Gastrocnemius medialis (tissue), 4 donors: ENCODE results near the gene CMC1. TPM values are rescaled to one million over a fixed set of nuclear protein-coding genes. Genes with fewer than 3 reads are reported as not detected.
A peak's percentile ranks its signal among the peaks of the same experiment; 100 is the strongest.

ENCODE experiments used
- ATAC-seq, 2 donors: fragments of 150-250 bp; one replicate each; pipeline ENCODE4 v1.9.1; 2016
- DNase-seq, 2 donors: peaks; one replicate each; pipeline ENCODE4 v3.0.0-alpha.2; 2019
- H3K27ac ChIP-seq, 4 donors: fragments of 200-600 bp; sonication (generic); 1 replicate in 1 of 4; 2 replicates in 3 of 4; pipeline ENCODE4 v1.5.1; 2016 to 2018; ENCODE audit warnings: mild to moderate bottlenecking in 2 of 4, moderate library complexity in 1 of 4
- H3K27me3 ChIP-seq, 3 donors: fragments of 200-600 bp; sonication (generic) in 2 of 3; 1 replicate in 1 of 3; 2 replicates in 2 of 3; pipeline versions ENCODE4 v1.5.1 to v1.6.0; 2016 to 2019; ENCODE audit warnings: mild to moderate bottlenecking in 1 of 3, moderate library complexity in 1 of 3
- H3K36me3 ChIP-seq, 2 donors: fragments of 200-600 bp; sonication (generic) in 1 of 2; one replicate each; pipeline ENCODE4 v1.5.1; 2017 to 2018
- H3K4me1 ChIP-seq, 2 donors: fragments of 200-600 bp; sonication (generic) in 1 of 2; one replicate each; pipeline ENCODE4 v1.5.1; 2016 to 2017; ENCODE audit warnings: mild to moderate bottlenecking in 2 of 2
- H3K4me3 ChIP-seq, 4 donors: fragments of 200-600 bp; sonication (generic) in 3 of 4; 1 replicate in 1 of 4; 2 replicates in 3 of 4; pipeline ENCODE4 v1.5.1; 2016 to 2019; ENCODE audit warnings: mild to moderate bottlenecking in 2 of 4
- H3K9me3 ChIP-seq, 3 donors: fragments of 200-600 bp; sonication (generic) in 2 of 3; 1 replicate in 1 of 3; 2 replicates in 2 of 3; pipeline ENCODE4 v1.5.1; 2016 to 2019
- POLR2A ChIP-seq, 2 donors: fragments of 450-650 bp; IDR thresholded peaks; one replicate each; pipeline ENCODE4 v1.6.1; 2017; ENCODE audit warnings: antibody characterized with exemption in 2 of 2, mild to moderate bottlenecking in 2 of 2, moderate library complexity in 2 of 2
- in situ Hi-C, 4 donors: fragments of 200-750 bp; cut with MboI; loops; one replicate each; pipeline versions ENCODE4 v1.15.0 to v1.8.0; 2017; ENCODE audit warnings: low sequenced_read_pairs in 4 of 4
- intact Hi-C: fragments of 100-400 bp; cut with DNase I; formaldehyde crosslinking; loops from one replicate; pipeline ENCODE4 v1.15.1; 2023; ENCODE audit warnings: low total_unique reads
- total RNA-seq, 4 donors: library from RNA; depleted of rRNA; stranded (reverse); fragments of >200 nt; gene quantifications; one replicate each; pipeline versions ENCODE4 v1.1.0 to v1.2.3, GENCODE V29; 2016
- TF ChIP-seq, protein P1 (sequence below), 5 experiments: fragments of 450-650 bp in 3 of 5; fragments of 200-600 bp in 2 of 5; sonication (generic) in 2 of 5; IDR thresholded peaks in 4 of 5; conservative IDR thresholded peaks in 1 of 5; 1 replicate in 4 of 5; 2 replicates in 1 of 5; pipeline ENCODE4 v1.5.1; 2016 to 2019; ENCODE audit warnings: antibody characterized with exemption in 5 of 5, mild to moderate bottlenecking in 3 of 5, moderate library complexity in 3 of 5

The CMC1 gene
- total RNA-seq, 4 donors from 2014 or later = 2.7 to 27.6 (median 18.4) TPM

DNA sequence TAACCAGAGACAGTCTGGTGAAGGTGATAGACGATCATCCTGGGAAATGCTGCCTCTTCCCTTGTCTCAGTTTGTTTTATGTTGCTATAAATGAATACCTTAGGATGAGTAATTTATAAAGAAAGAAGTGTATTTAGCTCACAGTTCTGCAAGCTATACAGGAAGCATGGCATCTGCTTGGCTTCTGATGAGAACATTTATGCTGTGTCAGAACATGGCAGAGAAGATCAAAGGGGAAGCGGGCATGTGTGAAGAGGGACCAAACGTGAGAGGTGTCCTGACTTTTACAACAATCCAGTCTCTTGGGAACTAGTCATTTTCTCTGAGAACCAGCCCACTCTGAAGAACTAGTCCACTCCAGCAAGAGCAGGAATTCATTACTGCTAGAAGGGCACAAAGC, 9.6 kb downstream of the CMC1 start:
- intact Hi-C loops = no loop called here
- no peak for ATAC-seq
- Histone ChIP-seq H3K27me3 (no peaks in the 10 kb centered on the region), H3K36me3 (no peaks in the 10 kb centered on the region), H3K4me3 (no peak overlapping the region), H3K4me1 (peaks cover 8 to 9% of the 10 kb centered on the region in 2 donors), H3K27ac (no peak overlapping the region), H3K9me3 (no peaks in the 10 kb centered on the region)
- in situ Hi-C loops = loop anchor here in 1 of 4 donors (25.0 kb wide), 1 partner anchor 539 kb away; the partner anchor contains the start of gene EOMES
- TF ChIP-seq, protein P1, sequence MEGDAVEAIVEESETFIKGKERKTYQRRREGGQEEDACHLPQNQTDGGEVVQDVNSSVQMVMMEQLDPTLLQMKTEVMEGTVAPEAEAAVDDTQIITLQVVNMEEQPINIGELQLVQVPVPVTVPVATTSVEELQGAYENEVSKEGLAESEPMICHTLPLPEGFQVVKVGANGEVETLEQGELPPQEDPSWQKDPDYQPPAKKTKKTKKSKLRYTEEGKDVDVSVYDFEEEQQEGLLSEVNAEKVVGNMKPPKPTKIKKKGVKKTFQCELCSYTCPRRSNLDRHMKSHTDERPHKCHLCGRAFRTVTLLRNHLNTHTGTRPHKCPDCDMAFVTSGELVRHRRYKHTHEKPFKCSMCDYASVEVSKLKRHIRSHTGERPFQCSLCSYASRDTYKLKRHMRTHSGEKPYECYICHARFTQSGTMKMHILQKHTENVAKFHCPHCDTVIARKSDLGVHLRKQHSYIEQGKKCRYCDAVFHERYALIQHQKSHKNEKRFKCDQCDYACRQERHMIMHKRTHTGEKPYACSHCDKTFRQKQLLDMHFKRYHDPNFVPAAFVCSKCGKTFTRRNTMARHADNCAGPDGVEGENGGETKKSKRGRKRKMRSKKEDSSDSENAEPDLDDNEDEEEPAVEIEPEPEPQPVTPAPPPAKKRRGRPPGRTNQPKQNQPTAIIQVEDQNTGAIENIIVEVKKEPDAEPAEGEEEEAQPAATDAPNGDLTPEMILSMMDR (IDR thresholded peaks at IDR 0.05 in 4 of 5, conservative IDR thresholded peaks at IDR 0.05 in 1 of 5) = no peak
- no peak for TF ChIP-seq POLR2A (IDR thresholded peaks at IDR 0.05)
- no peak for DNase-seq

DNA sequence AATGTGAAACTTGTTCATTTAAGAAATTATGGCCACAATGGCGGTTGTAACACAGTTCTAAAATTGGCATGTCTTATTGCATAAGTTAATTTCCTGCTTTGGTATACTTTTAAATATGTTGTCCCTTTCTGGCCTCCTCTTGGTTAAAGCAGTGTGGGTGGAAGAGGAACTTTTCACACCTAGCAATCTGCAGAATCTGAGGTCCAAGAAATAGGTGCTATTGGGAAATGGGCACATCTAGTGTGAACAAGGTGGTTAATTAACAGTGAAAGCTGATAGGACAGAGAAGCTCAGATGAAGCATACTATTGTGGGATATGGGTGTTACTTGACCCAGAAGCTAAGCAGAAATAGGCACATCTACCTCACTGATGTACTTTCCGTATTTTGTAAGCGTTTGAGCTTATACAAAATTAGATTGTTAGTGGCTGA, 10.6 kb downstream of the CMC1 start:
- H3K27me3 ChIP-seq = no peaks in the 10 kb centered on the region
- in situ Hi-C loops = loop anchor here in 1 of 4 donors (25.0 kb wide), 1 partner anchor 540 kb away; the partner anchor contains the start of gene EOMES
- no peaks in the 10 kb centered on the region for H3K9me3 ChIP-seq
- H3K4me3 ChIP-seq = no peak overlapping the region
- H3K27ac ChIP-seq = no peak overlapping the region
- ATAC-seq (peak in 1 of 2 donors; percentile 21), DNase-seq (no peak)
- intact Hi-C loops = no loop called here
- TF ChIP-seq, protein P1 (IDR thresholded peaks at IDR 0.05 in 4 of 5, conservative IDR thresholded peaks at IDR 0.05 in 1 of 5) = no peak
- no peak for TF ChIP-seq POLR2A (IDR thresholded peaks at IDR 0.05)
- H3K36me3 ChIP-seq = no peaks in the 10 kb centered on the region
- peaks cover 4 to 9% of the 10 kb centered on the region in 2 donors for H3K4me1 ChIP-seq

DNA sequence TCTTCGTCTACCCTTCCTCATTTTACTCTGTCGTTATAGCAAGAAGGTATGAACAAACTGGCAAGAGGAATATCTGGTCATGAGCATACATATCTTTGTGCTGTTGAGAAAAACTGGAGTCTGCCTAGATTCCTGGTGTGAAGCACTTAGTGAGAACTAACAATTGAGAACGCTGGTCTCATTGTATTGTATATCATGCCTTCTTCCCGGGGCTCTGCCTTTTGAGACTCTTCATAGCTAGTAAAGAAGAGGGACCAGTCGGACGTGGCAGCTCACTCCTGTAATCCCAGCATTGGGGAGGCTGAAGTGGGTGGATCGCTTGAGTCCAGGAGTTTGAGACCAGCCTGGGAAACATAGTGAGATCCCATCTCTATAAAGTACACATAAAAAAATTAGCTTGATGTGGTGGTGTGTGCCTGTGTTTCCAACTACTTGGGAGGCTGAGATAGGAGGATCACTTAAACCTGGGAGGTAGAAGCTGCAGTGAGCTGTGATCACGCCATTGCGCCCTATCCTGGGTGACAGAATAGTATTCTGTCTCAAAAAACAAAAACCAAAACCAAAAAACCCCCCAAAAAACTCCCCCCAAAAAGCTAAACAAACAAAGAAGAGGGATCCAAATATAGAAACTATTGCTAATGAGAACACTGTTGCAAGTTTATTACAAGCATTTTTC, 11.8 kb downstream of the CMC1 start:
- no peak for TF ChIP-seq POLR2A (IDR thresholded peaks at IDR 0.05)
- TF ChIP-seq, protein P1 (IDR thresholded peaks at IDR 0.05 in 4 of 5, conservative IDR thresholded peaks at IDR 0.05 in 1 of 5) = no peak
- Histone ChIP-seq H3K9me3 (no peaks in the 10 kb centered on the region), H3K4me3 (no peak overlapping the region), H3K27me3 (no peaks in the 10 kb centered on the region), H3K36me3 (no peaks in the 10 kb centered on the region), H3K27ac (no peak overlapping the region), H3K4me1 (peaks cover 0 to 9% of the 10 kb centered on the region in 2 donors)
- in situ Hi-C loops (loop anchor here in 1 of 4 donors (25.0 kb wide), 1 partner anchor 541 kb away; the partner anchor contains the start of gene EOMES), intact Hi-C loops (no loop called here)
- ATAC-seq = no peak
- DNase-seq = no peak

DNA sequence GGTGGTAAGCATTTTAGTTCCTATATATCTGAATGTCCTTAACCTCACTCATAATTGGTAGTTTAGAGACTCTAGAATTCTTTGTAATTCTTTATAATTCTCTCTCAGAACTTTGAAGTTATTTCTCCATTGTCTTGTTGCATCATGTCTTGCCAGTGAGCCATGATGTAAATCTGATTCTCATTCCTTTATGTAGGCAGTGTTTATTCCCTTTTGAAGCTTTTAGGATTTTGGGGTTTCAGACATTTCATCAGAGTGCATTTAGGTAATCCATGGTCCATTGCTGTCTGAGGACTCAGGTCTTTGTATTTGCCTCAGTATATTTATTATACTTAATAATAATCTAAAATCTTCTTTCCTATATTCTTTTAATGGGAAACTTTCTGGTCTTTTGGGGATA, 20.6 kb downstream of the CMC1 start:
- intact Hi-C loops = no loop called here
- ATAC-seq (no peak), DNase-seq (no peak)
- in situ Hi-C loops = loop anchor here in 1 of 4 donors (25.0 kb wide), 1 partner anchor 550 kb away; the partner anchor contains the start of gene EOMES
- no peak overlapping the region for H3K27ac ChIP-seq
- H3K9me3 ChIP-seq = no peaks in the 10 kb centered on the region
- no peak overlapping the region for H3K4me3 ChIP-seq
- peaks cover 0 to 11% of the 10 kb centered on the region in 2 donors for H3K36me3 ChIP-seq
- no peaks in the 10 kb centered on the region for H3K4me1 ChIP-seq
- H3K27me3 ChIP-seq = no peaks in the 10 kb centered on the region
- TF ChIP-seq, protein P1 (IDR thresholded peaks at IDR 0.05 in 4 of 5, conservative IDR thresholded peaks at IDR 0.05 in 1 of 5) = no peak
- TF ChIP-seq POLR2A (IDR thresholded peaks at IDR 0.05) = no peak
